Fibroblast of lung (primary cell): Measurements from ENCODE around the gene RGS5.

Experiments
- CTCF ChIP-seq, 2 donors: IDR thresholded peaks in 1 of 2; conservative IDR thresholded peaks in 1 of 2; 1 replicate in 1 of 2; 2 replicates in 1 of 2; pipeline ENCODE4 v1.5.1; 2011 to 2012; ENCODE audit warnings: low read length in 2 of 2, control low read depth in 1 of 2, inconsistent platforms in 1 of 2, low read depth in 1 of 2, mild to moderate bottlenecking in 1 of 2
- EZH2 ChIP-seq: IDR thresholded peaks from 2 replicates; pipeline ENCODE4 v1.5.1; 2012; ENCODE audit warnings: low read length, control low read depth, mild to moderate bottlenecking; ENCODE audit errors: missing control alignments

GRCh38 chr1:163094589-163094988, 108.1 kb downstream of the RGS5 start:
- TF ChIP-seq CTCF (conservative IDR thresholded peaks at IDR 0.05 in 1 of 2, IDR thresholded peaks at IDR 0.05 in 1 of 2; ENCODE audit: low read depth in 1 of 2, low read length in 2 of 2), result no peak
- TF ChIP-seq EZH2, result no peak
